ENCODE results near the gene GPC6.
A peak's percentile ranks its signal among the peaks of the same experiment; 100 is the strongest.

The GPC6 gene

GRCh38 chr13:94415500-94416237, 1189.1 kb downstream of the GPC6 start:
- H3K27ac ChIP-seq (ENCODE audit: low read length), result no peak overlapping the region
- no peaks in the 10 kb centered on the region for H3K36me3 ChIP-seq (ENCODE audit: insufficient read depth, low read depth, low read length)
- no peaks in the 10 kb centered on the region for H3K9me3 ChIP-seq (ENCODE audit: insufficient read depth, low read depth, low read length)
- H3K4me1 ChIP-seq (ENCODE audit: insufficient read depth, low read length), result no peaks in the 10 kb centered on the region
- no peak overlapping the region for H3K9ac ChIP-seq (ENCODE audit: low read depth, low read length)
- H3K27me3 ChIP-seq (ENCODE audit: insufficient read depth, low read length), result no peaks in the 10 kb centered on the region
- H3K4me3 ChIP-seq (ENCODE audit: low read length), result no peak overlapping the region

GRCh38 chr13:94416454-94417080, 1190.0 kb downstream of the GPC6 start:
- Histone ChIP-seq H3K27me3 (ENCODE audit: insufficient read depth, low read length) (no peaks in the 10 kb centered on the region), H3K9ac (ENCODE audit: low read depth, low read length) (no peak overlapping the region), H3K9me3 (ENCODE audit: insufficient read depth, low read depth, low read length) (peaks cover 6% of the 10 kb centered on the region; the same call in 1 of the 2 replicates), H3K4me1 (ENCODE audit: insufficient read depth, low read length) (no peaks in the 10 kb centered on the region), H3K36me3 (ENCODE audit: insufficient read depth, low read depth, low read length) (no peaks in the 10 kb centered on the region), H3K27ac (ENCODE audit: low read length) (no peak overlapping the region), H3K4me3 (ENCODE audit: low read length) (no peak overlapping the region)

- Histone ChIP-seq H3K4me1 (ENCODE audit: insufficient read depth, low read length) (no peaks in the 10 kb centered on the region), H3K27me3 (ENCODE audit: insufficient read depth, low read length) (no peaks in the 10 kb centered on the region), H3K9ac (ENCODE audit: low read depth, low read length) (no peak overlapping the region), H3K36me3 (ENCODE audit: insufficient read depth, low read depth, low read length) (no peaks in the 10 kb centered on the region), H3K27ac (ENCODE audit: low read length) (no peak overlapping the region), H3K9me3 (ENCODE audit: insufficient read depth, low read depth, low read length) (peaks cover 6% of the 10 kb centered on the region; the same call in 1 of the 2 replicates), H3K4me3 (ENCODE audit: low read length) (no peak overlapping the region)
Observed at GRCh38 chr13:94417294-94417693, 1190.7 kb downstream of the GPC6 start.

GRCh38 chr13:94419304-94419924, 1192.8 kb downstream of the GPC6 start:
- Histone ChIP-seq H3K27ac (ENCODE audit: low read length) (no peak overlapping the region), H3K9ac (ENCODE audit: low read depth, low read length) (no peak overlapping the region), H3K9me3 (ENCODE audit: insufficient read depth, low read depth, low read length) (peaks cover 6% of the 10 kb centered on the region; the same call in 1 of the 2 replicates), H3K4me3 (ENCODE audit: low read length) (no peak overlapping the region), H3K36me3 (ENCODE audit: insufficient read depth, low read depth, low read length) (no peaks in the 10 kb centered on the region), H3K27me3 (ENCODE audit: insufficient read depth, low read length) (no peaks in the 10 kb centered on the region), H3K4me1 (ENCODE audit: insufficient read depth, low read length) (no peaks in the 10 kb centered on the region)

GRCh38 chr13:94419925-94420305, 1193.3 kb downstream of the GPC6 start:
- no peaks in the 10 kb centered on the region for H3K4me1 ChIP-seq (ENCODE audit: insufficient read depth, low read length)
- H3K9me3 ChIP-seq (ENCODE audit: insufficient read depth, low read depth, low read length), result peaks cover 6% of the 10 kb centered on the region; the same call in 1 of the 2 replicates
- no peak overlapping the region for H3K27ac ChIP-seq (ENCODE audit: low read length)
- H3K4me3 ChIP-seq (ENCODE audit: low read length), result no peak overlapping the region
- no peaks in the 10 kb centered on the region for H3K36me3 ChIP-seq (ENCODE audit: insufficient read depth, low read depth, low read length)
- no peak overlapping the region for H3K9ac ChIP-seq (ENCODE audit: low read depth, low read length)
- H3K27me3 ChIP-seq (ENCODE audit: insufficient read depth, low read length), result no peaks in the 10 kb centered on the region

- no peak overlapping the region for H3K9ac ChIP-seq (ENCODE audit: low read depth, low read length)
- no peaks in the 10 kb centered on the region for H3K27me3 ChIP-seq (ENCODE audit: insufficient read depth, low read length)
- H3K9me3 ChIP-seq (ENCODE audit: insufficient read depth, low read depth, low read length), result no peaks in the 10 kb centered on the region
- H3K27ac ChIP-seq (ENCODE audit: low read length), result no peak overlapping the region
- no peaks in the 10 kb centered on the region for H3K4me1 ChIP-seq (ENCODE audit: insufficient read depth, low read length)
- H3K36me3 ChIP-seq (ENCODE audit: insufficient read depth, low read depth, low read length), result no peaks in the 10 kb centered on the region
- no peak overlapping the region for H3K4me3 ChIP-seq (ENCODE audit: low read length)
Observed at GRCh38 chr13:94427313-94427953, 1200.8 kb downstream of the GPC6 start.

- Histone ChIP-seq H3K9ac (ENCODE audit: low read depth, low read length) (no peak overlapping the region), H3K9me3 (ENCODE audit: insufficient read depth, low read depth, low read length) (no peaks in the 10 kb centered on the region), H3K27ac (ENCODE audit: low read length) (no peak overlapping the region), H3K27me3 (ENCODE audit: insufficient read depth, low read length) (no peaks in the 10 kb centered on the region), H3K4me3 (ENCODE audit: low read length) (no peak overlapping the region), H3K36me3 (ENCODE audit: insufficient read depth, low read depth, low read length) (no peaks in the 10 kb centered on the region), H3K4me1 (ENCODE audit: insufficient read depth, low read length) (peaks cover 9% of the 10 kb centered on the region)
Observed at GRCh38 chr13:94431574-94431973, 1205.0 kb downstream of the GPC6 start.

- Histone ChIP-seq H3K27ac (ENCODE audit: low read length) (no peak overlapping the region), H3K9me3 (ENCODE audit: insufficient read depth, low read depth, low read length) (no peaks in the 10 kb centered on the region), H3K36me3 (ENCODE audit: insufficient read depth, low read depth, low read length) (no peaks in the 10 kb centered on the region), H3K27me3 (ENCODE audit: insufficient read depth, low read length) (no peaks in the 10 kb centered on the region), H3K4me3 (ENCODE audit: low read length) (no peak overlapping the region), H3K9ac (ENCODE audit: low read depth, low read length) (no peak overlapping the region), H3K4me1 (ENCODE audit: insufficient read depth, low read length) (peaks cover 9% of the 10 kb centered on the region)
Observed at GRCh38 chr13:94431987-94432386, 1205.4 kb downstream of the GPC6 start.

- H3K9me3 ChIP-seq (ENCODE audit: insufficient read depth, low read depth, low read length), result no peaks in the 10 kb centered on the region
- H3K9ac ChIP-seq (ENCODE audit: low read depth, low read length), result peak overlapping the region; percentile 44; the same call in 1 of the 2 replicates
- H3K36me3 ChIP-seq (ENCODE audit: insufficient read depth, low read depth, low read length), result no peaks in the 10 kb centered on the region
- H3K4me1 ChIP-seq (ENCODE audit: insufficient read depth, low read length), result peaks cover 9% of the 10 kb centered on the region
- no peak overlapping the region for H3K4me3 ChIP-seq (ENCODE audit: low read length)
- H3K27ac ChIP-seq (ENCODE audit: low read length), result no peak overlapping the region
- no peaks in the 10 kb centered on the region for H3K27me3 ChIP-seq (ENCODE audit: insufficient read depth, low read length)
Observed at GRCh38 chr13:94433055-94433961, 1206.7 kb downstream of the GPC6 start.

GRCh38 chr13:94435604-94436226, 1209.1 kb downstream of the GPC6 start:
- Histone ChIP-seq H3K36me3 (ENCODE audit: insufficient read depth, low read depth, low read length) (no peaks in the 10 kb centered on the region), H3K4me3 (ENCODE audit: low read length) (no peak overlapping the region), H3K27ac (ENCODE audit: low read length) (no peak overlapping the region), H3K27me3 (ENCODE audit: insufficient read depth, low read length) (no peaks in the 10 kb centered on the region), H3K9ac (ENCODE audit: low read depth, low read length) (no peak overlapping the region), H3K9me3 (ENCODE audit: insufficient read depth, low read depth, low read length) (no peaks in the 10 kb centered on the region), H3K4me1 (ENCODE audit: insufficient read depth, low read length) (peaks cover 9% of the 10 kb centered on the region)

GRCh38 chr13:94444826-94445225, 1218.2 kb downstream of the GPC6 start:
- Histone ChIP-seq H3K27ac (ENCODE audit: low read length) (no peak overlapping the region), H3K9ac (ENCODE audit: low read depth, low read length) (no peak overlapping the region), H3K4me1 (ENCODE audit: insufficient read depth, low read length) (no peaks in the 10 kb centered on the region), H3K36me3 (ENCODE audit: insufficient read depth, low read depth, low read length) (no peaks in the 10 kb centered on the region), H3K4me3 (ENCODE audit: low read length) (no peak overlapping the region), H3K27me3 (ENCODE audit: insufficient read depth, low read length) (no peaks in the 10 kb centered on the region), H3K9me3 (ENCODE audit: insufficient read depth, low read depth, low read length) (no peaks in the 10 kb centered on the region)
